Pancreas (tissue), 10 donors: ENCODE measurements around the gene LY6G5C. TPM values are rescaled to one million over a fixed set of nuclear protein-coding genes. Genes with fewer than 3 reads are reported as not detected.

Source experiments
- ATAC-seq, 4 donors: fragments of 200-7000 bp; cut with Tn5 transposase; one replicate each; pipeline versions ENCODE4 v1.8.0 to v1.9.1; 2020; ENCODE audit warnings: mild to moderate bottlenecking in 4 of 4, moderate library complexity in 4 of 4
- DNase-seq, 6 donors: peaks; one replicate each; pipeline ENCODE4 v3.0.0-alpha.2; 2020
- FAIRE-seq: peaks from 2 replicates; lab custom pipeline; 2012; peaks lifted over from hg19 to GRCh38; lab: Jason Lieb, UNC
- H3K27ac ChIP-seq, 4 donors: fragments of 200-600 bp; sonication (generic); 1 replicate in 3 of 4; 2 replicates in 1 of 4; pipeline versions ENCODE4 v1.5.0 to v1.8.0; 2020
- H3K27me3 ChIP-seq, 4 donors: fragments of 200-600 bp; one replicate each; pipeline ENCODE4 v1.8.0; 2021
- H3K36me3 ChIP-seq, 3 donors: fragments of 200-600 bp; sonication (generic) in 1 of 3; one replicate each; pipeline versions ENCODE4 v1.5.0 to v1.8.0; 2020 to 2021
- H3K4me1 ChIP-seq, 3 donors: fragments of 200-600 bp; one replicate each; pipeline ENCODE4 v1.8.0; 2021
- H3K4me3 ChIP-seq, 4 donors: fragments of 200-600 bp; sonication (generic) in 2 of 4; one replicate each; pipeline versions ENCODE4 v1.5.0 to v1.8.0; 2020 to 2021
- H3K9me3 ChIP-seq, 4 donors: fragments of 200-600 bp; one replicate each; pipeline ENCODE4 v1.8.0; 2021
- WGBS, 2 donors: extraction: QIAGEN DNeasy Blood & Tissue Kit; methylation state at CpG; one replicate each; pipeline ENCODE4 v1.1.7; 2013; 5-methylcytosine and 5-hydroxymethylcytosine counted together
- intact Hi-C, 3 donors: fragments of 100-400 bp; cut with DNase I; formaldehyde crosslinking; loops; one replicate each; pipeline versions ENCODE4 v1.11.1 to v1.14.2; 2022
- polyA plus RNA-seq, 2 donors: library from polyadenylated mRNA; stranded (reverse); fragments of 200-250 nt; gene quantifications; one replicate each; pipeline ENCODE4 v1.2.3, GENCODE V29; 2013
- total RNA-seq, 6 donors: library from RNA; stranded (reverse); fragmentation: NEBNext Ultra II Directional in 4 of 6; extraction: Animal tissue kit (Norgen Biotek cat#: 25700) in 4 of 6; gene quantifications; one replicate each; pipeline versions ENCODE4 v1.2.1 to v1.2.4, GENCODE V29; 2021 to 2023
- TF ChIP-seq, protein P1 (sequence below), 4 donors: fragments of 200-600 bp; sonication (generic) in 3 of 4; IDR thresholded peaks; one replicate each; pipeline versions ENCODE4 v1.5.0 to v1.8.0; 2021; ENCODE audit warnings: antibody characterized with exemption in 4 of 4
- donor health status: healthy with polysubstance abuse.
- donor health status: DM: no; HTN: no; CAD: no; lungs with moderate emphysema.
- donor health status: DM: no; HTN: no; CAD: no.
- donor health status: control.
- donor health status: control.
- donor health status: Bipolar disorder and iron deficiency.
- donor health status: DM: yes; HTN: yes; CAD: no.
- donor health status: DM: no; HTN: no; CAD: no.
- donor health status: DM: no; HTN: no; CAD: no.
- donor health status: DM: yes; HTN: yes; CAD: no.

LY6G5C gene
- total and polyA plus RNA-seq, 8 donors = 1.6 to 2.9 (median 2.4) TPM

DNA sequence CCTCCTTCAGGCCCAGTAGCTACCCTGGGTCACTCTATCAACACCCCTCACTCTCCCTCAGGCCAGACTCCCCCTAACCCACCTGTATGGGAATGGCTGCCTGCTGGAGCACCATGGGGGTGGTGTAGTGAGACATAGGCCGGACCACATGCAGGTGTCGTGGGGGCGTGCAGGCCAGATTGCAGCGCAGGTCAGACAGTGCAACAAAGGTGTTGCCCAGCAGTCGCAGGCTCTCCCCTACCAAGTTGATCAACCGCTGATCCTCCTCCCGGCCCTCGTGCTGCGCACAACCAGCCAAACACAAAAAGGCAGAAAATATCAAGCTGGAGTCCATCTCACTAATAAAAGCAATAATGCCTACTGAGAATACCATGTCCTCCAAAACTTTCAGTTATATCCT lies 35.5 kb downstream of the LY6G5C start:
- Histone ChIP-seq H3K27me3 (no peaks in the 10 kb centered on the region), H3K27ac (no peak overlapping the region), H3K9me3 (no peaks in the 10 kb centered on the region), H3K36me3 (peaks cover 10 to 91% (median 49%) of the 10 kb centered on the region in 3 donors), H3K4me1 (peaks cover 0 to 5% (median under 1%) of the 10 kb centered on the region in 3 donors), H3K4me3 (no peak overlapping the region)
- ATAC-seq = no peak
- DNase-seq = no peak
- intact Hi-C loops = no loop called here
- TF ChIP-seq, protein P1, sequence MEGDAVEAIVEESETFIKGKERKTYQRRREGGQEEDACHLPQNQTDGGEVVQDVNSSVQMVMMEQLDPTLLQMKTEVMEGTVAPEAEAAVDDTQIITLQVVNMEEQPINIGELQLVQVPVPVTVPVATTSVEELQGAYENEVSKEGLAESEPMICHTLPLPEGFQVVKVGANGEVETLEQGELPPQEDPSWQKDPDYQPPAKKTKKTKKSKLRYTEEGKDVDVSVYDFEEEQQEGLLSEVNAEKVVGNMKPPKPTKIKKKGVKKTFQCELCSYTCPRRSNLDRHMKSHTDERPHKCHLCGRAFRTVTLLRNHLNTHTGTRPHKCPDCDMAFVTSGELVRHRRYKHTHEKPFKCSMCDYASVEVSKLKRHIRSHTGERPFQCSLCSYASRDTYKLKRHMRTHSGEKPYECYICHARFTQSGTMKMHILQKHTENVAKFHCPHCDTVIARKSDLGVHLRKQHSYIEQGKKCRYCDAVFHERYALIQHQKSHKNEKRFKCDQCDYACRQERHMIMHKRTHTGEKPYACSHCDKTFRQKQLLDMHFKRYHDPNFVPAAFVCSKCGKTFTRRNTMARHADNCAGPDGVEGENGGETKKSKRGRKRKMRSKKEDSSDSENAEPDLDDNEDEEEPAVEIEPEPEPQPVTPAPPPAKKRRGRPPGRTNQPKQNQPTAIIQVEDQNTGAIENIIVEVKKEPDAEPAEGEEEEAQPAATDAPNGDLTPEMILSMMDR (IDR thresholded peaks at IDR 0.05) = no peak
- WGBS, 2 donors = 93 to 95% methylated on average over 9 of the region's 9 CpGs
- FAIRE-seq = no peak

DNA sequence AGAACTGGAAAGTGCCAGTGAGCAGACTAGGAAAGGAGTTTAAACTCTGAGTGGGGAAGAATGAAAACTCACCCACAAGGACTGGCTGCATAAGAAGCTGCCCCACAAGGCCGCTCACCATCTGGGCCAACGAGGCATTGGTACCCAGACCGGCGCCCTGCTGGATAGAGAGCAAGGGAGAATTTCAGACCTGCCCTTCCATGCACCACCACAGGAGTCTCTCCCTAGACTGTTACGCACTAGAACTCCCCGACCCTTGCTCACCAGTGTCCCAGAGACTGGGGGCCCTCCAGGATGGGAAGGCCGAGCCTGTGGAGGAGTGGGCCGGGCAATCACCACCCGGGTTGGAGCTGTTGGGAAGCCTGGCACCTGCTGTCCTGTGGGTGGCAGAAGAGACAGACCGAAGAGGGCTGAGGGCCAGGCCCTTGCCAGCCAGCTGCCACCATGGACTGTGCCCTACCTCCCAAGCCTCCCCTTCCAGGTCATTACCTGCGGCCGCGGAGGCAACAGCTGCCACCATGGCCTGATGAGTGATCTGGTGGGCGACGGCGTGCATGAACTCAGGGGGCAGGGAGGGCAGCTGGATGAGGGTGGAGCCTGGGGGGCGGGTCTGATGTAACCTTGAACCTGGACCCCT lies 36.9 kb downstream of the LY6G5C start:
- no peaks in the 10 kb centered on the region for H3K27me3 ChIP-seq
- peak in 3 of 4 donors; percentile 41 to 62 (median 62) for ATAC-seq
- H3K4me3 ChIP-seq = no peak overlapping the region
- no peaks in the 10 kb centered on the region for H3K4me1 ChIP-seq
- peaks cover 10 to 99% (median 49%) of the 10 kb centered on the region in 3 donors for H3K36me3 ChIP-seq
- 84 to 87% methylated on average over 17 of the region's 17 CpGs for WGBS, 2 donors
- no peak overlapping the region for H3K27ac ChIP-seq
- TF ChIP-seq, protein P1 (IDR thresholded peaks at IDR 0.05) = no peak
- DNase-seq = peak in 1 of 6 donors; percentile 72
- FAIRE-seq = no peak
- H3K9me3 ChIP-seq = no peaks in the 10 kb centered on the region
- intact Hi-C loops = no loop called here

DNA sequence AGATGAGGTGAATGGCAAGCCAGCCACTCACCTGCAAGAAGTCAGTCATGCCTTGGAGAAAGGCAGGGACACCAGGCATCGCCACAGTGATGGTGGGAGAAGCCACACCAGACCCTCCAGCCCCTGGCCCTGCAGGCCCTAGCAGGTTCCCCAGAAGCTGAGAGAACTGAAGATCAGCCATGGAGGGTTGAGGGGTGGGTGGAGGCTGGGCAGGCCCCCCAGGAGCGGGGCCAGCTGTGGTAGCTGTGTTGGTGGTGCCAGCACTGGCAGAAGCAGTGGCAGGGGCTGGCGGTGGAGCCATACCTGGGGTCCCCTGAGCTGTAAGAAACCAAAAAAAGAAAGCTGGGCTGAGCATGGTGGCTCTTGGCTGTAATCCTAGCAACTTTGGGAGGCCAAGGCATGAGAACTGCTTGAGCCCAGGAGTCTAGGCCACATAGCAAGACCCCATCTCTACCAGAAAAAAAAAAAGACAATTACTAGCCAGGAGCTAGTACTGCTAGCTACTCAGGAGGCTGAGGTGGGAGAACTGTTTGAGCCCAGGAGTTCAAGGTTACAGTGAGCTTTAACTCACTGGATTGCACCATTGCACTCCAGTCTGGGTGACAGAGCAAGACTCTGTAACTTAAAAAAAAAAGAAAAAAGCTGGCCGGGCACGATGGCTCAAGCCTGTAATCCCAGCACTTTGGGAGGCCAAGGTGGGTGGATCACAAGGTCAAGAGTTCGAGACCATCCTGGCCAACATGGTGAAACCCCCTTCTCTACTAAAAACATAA lies 37.9 kb downstream of the LY6G5C start:
- H3K9me3 ChIP-seq = no peaks in the 10 kb centered on the region
- ATAC-seq (no peak), FAIRE-seq (no peak), DNase-seq (peak in 1 of 6 donors; percentile 40)
- H3K36me3 ChIP-seq = peaks cover 10 to 93% (median 44%) of the 10 kb centered on the region in 3 donors
- intact Hi-C loops = no loop called here
- H3K27ac ChIP-seq = no peak overlapping the region
- no peak overlapping the region for H3K4me3 ChIP-seq
- WGBS, 2 donors = 88 to 95% methylated on average over 5 to 6 of the region's 6 CpGs
- no peaks in the 10 kb centered on the region for H3K27me3 ChIP-seq
- no peaks in the 10 kb centered on the region for H3K4me1 ChIP-seq
- TF ChIP-seq, protein P1 (IDR thresholded peaks at IDR 0.05) = no peak

DNA sequence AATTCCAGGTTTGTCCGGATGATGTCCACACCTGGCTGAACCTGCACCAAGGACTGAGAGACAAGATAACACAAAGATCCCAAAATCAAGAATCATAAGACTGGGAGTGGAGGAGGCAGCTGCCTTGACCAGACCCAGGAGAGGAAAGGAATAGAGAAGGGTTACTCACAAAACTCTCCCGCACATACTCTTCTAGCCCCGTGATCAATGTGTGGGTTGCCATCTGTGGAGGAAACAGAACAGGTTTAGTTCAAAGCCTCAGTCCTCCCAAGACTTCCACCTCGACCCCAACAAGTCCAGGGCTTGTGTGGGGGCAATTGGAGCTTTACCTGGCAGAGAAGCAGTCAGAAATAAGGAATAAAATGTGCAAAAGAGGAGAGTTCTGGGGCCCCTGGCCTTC lies 39.5 kb downstream of the LY6G5C start:
- Histone ChIP-seq H3K27me3 (no peaks in the 10 kb centered on the region), H3K36me3 (peaks cover 16 to 94% (median 45%) of the 10 kb centered on the region in 3 donors), H3K4me3 (no peak overlapping the region), H3K4me1 (no peaks in the 10 kb centered on the region), H3K9me3 (no peaks in the 10 kb centered on the region), H3K27ac (no peak overlapping the region)
- no peak for DNase-seq
- ATAC-seq = no peak
- intact Hi-C loops = no loop called here
- WGBS, 2 donors = 86 to 87% methylated on average over 4 of the region's 4 CpGs
- no peak for FAIRE-seq
- TF ChIP-seq, protein P1 (IDR thresholded peaks at IDR 0.05) = no peak
